Immature natural killer cell (primary cell): Measurements from ENCODE around the gene PCSK2. TPM values are rescaled to one million over a fixed set of nuclear protein-coding genes. Genes with fewer than 3 reads are reported as not detected.

ENCODE experiments used
- DNase-seq, 3 donors: peaks; one replicate each; pipeline ENCODE4 v3.0.0; 2022; ENCODE audit warnings: mixed read lengths in 1 of 3
- H3K27ac Mint-ChIP-seq, 6 donors: one replicate each; pipeline ENCODE4 v1.8.0; 2020; ENCODE audit warnings: mixed read lengths in 6 of 6, mild to moderate bottlenecking in 5 of 6, inconsistent platforms in 4 of 6, moderate library complexity in 3 of 6
- H3K27me3 Mint-ChIP-seq, 3 donors: one replicate each; pipeline ENCODE4 v1.8.0; 2020 to 2021; ENCODE audit warnings: low read depth in 3 of 3, mild to moderate bottlenecking in 3 of 3, mixed read lengths in 3 of 3, moderate library complexity in 3 of 3, inconsistent platforms in 1 of 3
- H3K36me3 Mint-ChIP-seq, 3 donors: one replicate each; pipeline ENCODE4 v1.8.0; 2020; ENCODE audit warnings: mixed read lengths in 3 of 3, inconsistent platforms in 2 of 3, mild to moderate bottlenecking in 2 of 3
- H3K4me1 Mint-ChIP-seq, 2 donors: one replicate each; pipeline ENCODE4 v1.8.0; 2020; ENCODE audit warnings: inconsistent platforms in 2 of 2, mild to moderate bottlenecking in 2 of 2, mixed read lengths in 2 of 2, moderate library complexity in 1 of 2
- H3K4me3 Mint-ChIP-seq, 5 donors: one replicate each; pipeline ENCODE4 v1.8.0; 2020; ENCODE audit warnings: mild to moderate bottlenecking in 5 of 5, mixed read lengths in 5 of 5, inconsistent platforms in 3 of 5, moderate library complexity in 3 of 5
- H3K9me3 Mint-ChIP-seq, 6 donors: one replicate each; pipeline ENCODE4 v1.8.0; 2020; ENCODE audit warnings: mild to moderate bottlenecking in 6 of 6, mixed read lengths in 6 of 6, inconsistent platforms in 4 of 6, moderate library complexity in 3 of 6
- polyA plus RNA-seq, 3 donors: library from polyadenylated mRNA; unstranded; fragments of 300-500 nt; fragmentation: Illumina TruSeq; gene quantifications; one replicate each; pipeline ENCODE4 v1.2.3, GENCODE V29; 2021

Gene PCSK2
- polyA plus RNA-seq, 3 donors from 2014 or later: not detected

DNA sequence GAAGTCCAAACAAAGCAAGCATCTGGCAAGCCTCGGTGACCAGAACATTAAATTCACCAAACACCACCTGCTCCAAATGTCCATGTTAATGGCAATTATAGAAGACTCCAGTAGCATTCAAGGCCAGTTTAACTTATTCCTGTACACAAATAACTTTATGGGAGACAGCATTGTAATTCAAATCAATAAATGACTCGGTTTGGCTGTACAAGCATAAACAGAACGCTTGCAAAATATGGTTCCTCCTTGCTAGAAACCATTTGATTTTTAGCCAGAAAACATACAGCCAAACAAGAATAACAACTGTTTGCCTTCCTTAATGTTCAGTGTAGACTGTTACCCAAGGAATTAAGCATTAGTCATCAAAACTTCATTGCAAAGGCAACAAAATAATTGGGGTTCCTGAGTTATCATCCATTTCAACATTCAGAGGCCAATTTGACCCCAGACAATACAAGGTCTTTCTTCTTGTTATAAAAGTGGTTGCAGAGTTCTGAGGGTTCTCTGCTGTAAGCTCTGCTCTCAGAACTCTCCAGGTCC is 179.3 kb downstream of the PCSK2 start:
- H3K36me3 Mint-ChIP-seq: no peaks in the 10 kb centered on the region
- H3K27me3 Mint-ChIP-seq: peaks cover 0 to 11% (median 6%) of the 10 kb centered on the region in 3 donors
- no peak overlapping the region for H3K4me3 Mint-ChIP-seq
- no peaks in the 10 kb centered on the region for H3K4me1 Mint-ChIP-seq
- DNase-seq: no peak
- H3K27ac Mint-ChIP-seq: no peak overlapping the region
- H3K9me3 Mint-ChIP-seq: no peaks in the 10 kb centered on the region

DNA sequence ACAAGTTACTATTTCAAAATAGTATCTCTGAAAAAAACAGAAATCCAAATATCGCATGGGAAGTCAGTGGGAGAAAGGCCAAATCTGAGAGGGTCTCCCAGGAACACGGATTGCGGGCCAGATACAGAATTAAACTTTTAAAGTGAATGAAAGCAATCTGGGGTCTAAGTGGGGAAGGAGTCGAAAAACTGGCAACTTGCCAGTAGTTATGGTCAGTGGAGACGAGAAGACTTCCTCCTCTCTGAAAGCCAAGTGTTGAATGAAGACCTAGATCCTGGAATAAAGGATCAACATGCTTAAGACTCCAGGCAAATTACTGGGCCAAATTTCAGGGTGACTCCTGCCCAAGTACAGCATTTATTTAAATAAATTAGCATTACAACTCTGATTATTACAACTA is 180.7 kb downstream of the PCSK2 start:
- DNase-seq: no peak
- no peak overlapping the region for H3K4me3 Mint-ChIP-seq
- no peaks in the 10 kb centered on the region for H3K36me3 Mint-ChIP-seq
- peaks cover 0 to 3% (median 0%) of the 10 kb centered on the region in 6 donors for H3K9me3 Mint-ChIP-seq
- H3K27ac Mint-ChIP-seq: no peak overlapping the region
- H3K4me1 Mint-ChIP-seq: no peaks in the 10 kb centered on the region
- peaks cover 3 to 13% (median 6%) of the 10 kb centered on the region in 3 donors for H3K27me3 Mint-ChIP-seq

DNA sequence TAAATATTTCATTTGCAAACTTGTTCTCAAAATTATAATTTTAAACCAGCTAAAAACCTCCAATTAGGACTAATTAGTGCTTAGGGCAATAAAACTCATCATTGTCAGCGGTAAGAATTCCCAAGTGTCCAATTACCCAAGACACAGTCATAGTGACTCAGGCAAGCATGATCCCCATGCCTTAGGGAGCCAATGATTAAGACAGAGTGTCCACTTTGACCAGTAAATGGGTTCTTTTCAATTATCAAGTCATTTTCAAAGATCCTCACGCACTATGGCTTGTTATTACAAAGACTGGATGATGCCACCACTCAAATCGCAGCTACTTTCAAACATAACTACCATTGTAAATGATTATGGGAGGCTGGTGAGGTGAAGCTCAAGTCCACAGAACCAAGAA is 190.4 kb downstream of the PCSK2 start:
- H3K4me1 Mint-ChIP-seq: no peaks in the 10 kb centered on the region
- H3K27me3 Mint-ChIP-seq: peaks cover 8 to 19% (median 17%) of the 10 kb centered on the region in 3 donors
- no peak overlapping the region for H3K27ac Mint-ChIP-seq
- no peak for DNase-seq
- peaks cover 0 to 19% (median 8%) of the 10 kb centered on the region in 6 donors for H3K9me3 Mint-ChIP-seq
- no peak overlapping the region for H3K4me3 Mint-ChIP-seq
- peaks cover 0 to 3% (median 0%) of the 10 kb centered on the region in 3 donors for H3K36me3 Mint-ChIP-seq

DNA sequence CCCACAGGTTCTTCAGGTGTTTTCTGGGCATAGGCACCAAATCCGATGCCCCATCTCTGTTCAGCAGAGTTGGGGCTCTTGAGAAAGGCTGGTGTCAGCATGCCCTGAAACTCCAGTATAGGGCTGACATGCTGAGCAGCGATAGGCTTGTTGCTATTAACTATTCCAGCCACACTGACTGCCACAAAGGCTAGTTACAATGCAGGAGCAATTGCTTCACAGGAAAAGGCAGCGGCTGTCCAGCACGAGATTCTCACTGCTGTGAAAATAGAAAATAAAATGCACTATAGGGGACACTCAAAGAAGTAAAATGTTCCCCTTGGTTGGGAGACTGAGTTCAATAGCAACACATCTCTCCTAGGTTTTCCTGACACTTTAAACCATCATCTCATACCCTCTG is 191.9 kb downstream of the PCSK2 start:
- no peak for DNase-seq
- no peak overlapping the region for H3K27ac Mint-ChIP-seq
- peaks cover 4 to 18% (median 13%) of the 10 kb centered on the region in 3 donors for H3K27me3 Mint-ChIP-seq
- no peak overlapping the region for H3K4me3 Mint-ChIP-seq
- H3K4me1 Mint-ChIP-seq: no peaks in the 10 kb centered on the region
- peaks cover 0 to 3% (median 0%) of the 10 kb centered on the region in 3 donors for H3K36me3 Mint-ChIP-seq
- peaks cover 0 to 12% (median 5%) of the 10 kb centered on the region in 6 donors for H3K9me3 Mint-ChIP-seq

DNA sequence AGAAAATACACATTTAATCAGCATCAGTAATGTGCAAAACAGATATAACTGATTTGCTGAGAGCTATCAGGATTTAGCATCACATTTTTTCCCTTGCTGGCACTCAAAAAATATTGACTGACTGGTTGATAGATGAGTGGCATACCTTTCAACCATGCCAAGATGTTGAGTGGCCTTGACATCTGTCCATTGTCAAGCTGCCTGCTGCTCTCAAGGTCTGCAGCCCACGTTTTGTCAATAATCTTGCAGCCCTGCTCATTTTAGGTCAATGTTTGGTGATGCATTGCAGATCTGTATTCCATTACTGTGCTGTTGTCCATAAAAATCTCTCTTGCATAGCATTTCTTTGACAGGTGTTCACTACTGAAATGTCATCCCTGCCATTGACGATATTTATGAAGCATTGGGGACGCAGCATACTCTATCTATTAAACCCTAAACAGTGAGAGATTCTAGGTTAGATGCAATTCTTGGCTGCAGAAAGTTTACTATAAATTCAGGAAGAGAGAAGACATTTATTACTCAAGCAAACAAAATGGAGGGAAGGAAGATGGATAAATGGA is 192.7 kb downstream of the PCSK2 start:
- Mint-ChIP-seq H3K4me1 (no peaks in the 10 kb centered on the region), H3K27ac (no peak overlapping the region), H3K4me3 (no peak overlapping the region), H3K27me3 (peaks cover 3 to 18% (median 11%) of the 10 kb centered on the region in 3 donors), H3K36me3 (peaks cover 0 to 3% (median 0%) of the 10 kb centered on the region in 3 donors), H3K9me3 (peaks cover 0 to 4% (median 3%) of the 10 kb centered on the region in 6 donors)
- DNase-seq: no peak

DNA sequence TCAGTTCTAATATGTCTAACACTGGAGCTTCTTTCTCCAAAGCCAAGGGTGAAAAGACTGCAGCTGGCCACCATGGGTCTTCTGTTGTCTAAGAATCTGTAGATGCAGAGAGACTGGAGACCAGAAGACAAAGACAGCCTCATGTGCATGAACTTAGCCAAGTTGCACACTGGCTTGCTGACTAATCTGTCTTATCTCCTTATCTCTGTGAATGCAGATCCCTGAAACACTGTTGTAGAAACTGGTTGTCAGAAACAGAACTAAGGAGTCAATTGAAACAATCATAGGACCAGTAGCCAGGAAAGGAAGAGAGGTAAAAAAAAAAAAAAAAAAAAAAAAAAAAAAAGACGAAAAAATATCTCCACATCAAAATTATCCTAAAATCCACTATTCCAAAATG is 194.7 kb downstream of the PCSK2 start:
- DNase-seq: no peak
- Mint-ChIP-seq H3K4me3 (no peak overlapping the region), H3K27me3 (peaks cover 0 to 18% (median 12%) of the 10 kb centered on the region in 3 donors), H3K36me3 (no peaks in the 10 kb centered on the region), H3K4me1 (no peaks in the 10 kb centered on the region), H3K27ac (no peak overlapping the region), H3K9me3 (no peaks in the 10 kb centered on the region)

DNA sequence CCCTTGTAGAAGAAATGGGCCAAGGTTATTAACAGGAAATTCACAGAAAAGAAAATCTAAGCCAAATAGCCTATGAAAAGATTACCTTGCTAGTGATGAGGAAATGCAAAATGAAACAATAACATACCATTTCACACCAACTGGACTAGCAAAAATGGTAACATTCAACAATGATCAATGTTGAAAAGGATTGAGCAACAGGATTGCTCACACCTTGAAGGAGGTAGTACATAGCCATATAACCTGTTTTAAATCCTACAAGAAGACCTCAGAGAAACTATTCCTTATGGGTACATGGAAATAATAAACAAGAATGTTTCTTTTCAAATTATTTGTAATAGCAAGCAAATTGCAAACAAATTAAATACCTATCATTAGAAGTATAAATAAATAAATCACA is 196.9 kb downstream of the PCSK2 start:
- no peak overlapping the region for H3K4me3 Mint-ChIP-seq
- no peak for DNase-seq
- no peak overlapping the region for H3K27ac Mint-ChIP-seq
- no peaks in the 10 kb centered on the region for H3K4me1 Mint-ChIP-seq
- peaks cover 0 to 14% (median 10%) of the 10 kb centered on the region in 3 donors for H3K27me3 Mint-ChIP-seq
- H3K9me3 Mint-ChIP-seq: no peaks in the 10 kb centered on the region
- no peaks in the 10 kb centered on the region for H3K36me3 Mint-ChIP-seq

DNA sequence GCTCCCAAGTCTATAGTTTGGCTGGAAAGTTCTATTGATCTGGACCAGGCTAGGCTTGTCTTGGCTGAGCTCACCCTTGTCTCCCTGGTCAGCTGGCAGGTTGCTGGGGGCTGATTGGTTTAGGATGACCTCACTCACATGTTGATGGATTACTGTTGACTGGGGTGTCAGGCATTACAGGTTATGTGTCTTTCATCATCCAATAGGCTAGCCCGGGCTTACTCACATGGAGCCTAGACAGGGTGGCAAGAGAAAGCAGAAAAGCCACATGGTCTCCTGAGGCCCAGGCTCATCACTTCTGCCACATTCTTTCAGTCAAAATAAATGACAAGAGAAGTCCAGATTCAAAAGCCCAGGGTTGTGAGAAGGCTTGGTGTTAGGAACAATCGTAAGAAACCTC is 200.8 kb downstream of the PCSK2 start:
- no peak for DNase-seq
- peaks cover 0 to 1% of the 10 kb centered on the region in 2 donors for H3K4me1 Mint-ChIP-seq
- peaks cover 3 to 10% (median 4%) of the 10 kb centered on the region in 3 donors for H3K27me3 Mint-ChIP-seq
- no peaks in the 10 kb centered on the region for H3K9me3 Mint-ChIP-seq
- H3K4me3 Mint-ChIP-seq: no peak overlapping the region
- no peak overlapping the region for H3K27ac Mint-ChIP-seq
- no peaks in the 10 kb centered on the region for H3K36me3 Mint-ChIP-seq

DNA sequence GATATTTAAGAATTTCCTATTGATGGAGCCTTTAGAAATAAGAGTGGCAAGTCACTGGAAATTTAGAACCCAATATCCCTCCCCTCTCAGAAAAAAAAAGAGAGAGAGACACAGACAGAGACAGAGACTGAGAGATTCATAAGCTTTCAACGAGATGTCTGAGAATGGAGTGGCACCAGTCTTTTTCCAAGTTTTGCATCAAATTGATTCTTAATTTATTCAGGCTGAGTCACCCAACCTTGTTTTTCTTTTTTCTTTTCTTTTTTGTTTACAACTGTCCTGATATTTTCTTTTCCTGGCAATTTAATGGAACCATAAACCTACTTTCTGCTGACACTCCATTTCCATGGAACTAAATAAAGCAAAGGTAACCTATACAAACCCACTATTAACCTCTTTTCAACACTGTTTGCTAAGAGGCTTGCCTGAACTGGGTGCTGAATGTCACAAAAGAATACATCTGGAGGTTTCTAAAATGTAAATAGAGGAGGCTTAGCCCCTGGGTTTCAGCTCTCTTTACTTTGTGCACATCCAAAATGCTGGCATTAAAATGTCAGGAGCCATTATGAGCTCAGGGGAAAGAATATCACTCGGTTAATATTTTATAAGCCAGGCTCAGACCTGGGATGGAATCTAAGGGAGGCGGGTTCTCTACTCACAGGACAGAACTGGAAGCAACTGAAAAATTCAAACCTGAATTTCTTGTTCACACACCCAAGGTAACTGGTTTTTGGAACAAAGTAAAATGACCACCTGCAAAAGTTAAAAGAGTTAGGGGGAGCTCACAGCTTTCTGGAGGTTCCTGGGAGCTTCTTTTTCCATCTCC is 203.5 kb downstream of the PCSK2 start:
- Mint-ChIP-seq H3K4me1 (peaks cover 0 to 1% of the 10 kb centered on the region in 2 donors), H3K27me3 (peaks cover 3 to 12% (median 4%) of the 10 kb centered on the region in 3 donors), H3K36me3 (no peaks in the 10 kb centered on the region), H3K27ac (no peak overlapping the region), H3K9me3 (no peaks in the 10 kb centered on the region), H3K4me3 (no peak overlapping the region)
- DNase-seq: no peak

DNA sequence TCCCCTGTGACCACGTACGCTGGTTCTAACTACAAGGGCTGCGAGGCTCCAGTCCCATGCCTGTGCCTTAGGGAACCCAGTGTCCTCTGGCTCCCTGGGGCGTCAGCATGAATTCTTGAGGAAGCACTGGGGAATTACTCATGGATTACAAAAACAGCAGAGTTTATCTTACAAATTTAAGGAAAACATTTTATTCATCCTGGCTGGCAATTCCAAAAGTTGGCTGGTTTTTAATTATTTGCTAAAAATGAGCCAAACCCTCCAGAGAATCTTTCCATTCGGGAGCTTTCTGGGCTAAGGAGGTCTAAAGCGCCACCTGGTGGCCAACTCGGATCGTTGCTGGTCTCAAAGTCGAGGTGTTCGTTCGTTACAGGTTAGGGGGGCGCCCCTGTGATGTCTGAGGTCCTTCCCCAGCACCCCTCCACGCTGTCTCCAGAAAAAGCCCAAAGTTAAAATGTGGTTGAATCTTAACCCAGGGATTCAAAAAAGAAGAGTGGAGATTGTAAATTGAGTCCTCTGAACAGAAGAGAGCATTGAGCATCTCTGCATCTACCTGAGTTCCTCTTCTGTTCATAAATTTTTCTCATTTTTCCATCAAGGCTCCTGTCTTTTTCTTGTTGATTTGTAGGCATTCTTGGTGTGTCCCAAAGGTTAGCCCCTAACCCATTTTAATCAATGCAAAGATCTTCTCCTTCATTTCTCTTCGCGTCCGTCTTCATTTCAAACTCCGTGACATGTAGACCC is 205.0 kb downstream of the PCSK2 start:
- H3K4me3 Mint-ChIP-seq: no peak overlapping the region
- no peaks in the 10 kb centered on the region for H3K36me3 Mint-ChIP-seq
- H3K9me3 Mint-ChIP-seq: no peaks in the 10 kb centered on the region
- peaks cover 0 to 1% of the 10 kb centered on the region in 2 donors for H3K4me1 Mint-ChIP-seq
- peak; percentile 15 to 48 (median 26) for DNase-seq
- no peak overlapping the region for H3K27ac Mint-ChIP-seq
- H3K27me3 Mint-ChIP-seq: peaks cover 3 to 12% (median 8%) of the 10 kb centered on the region in 3 donors

DNA sequence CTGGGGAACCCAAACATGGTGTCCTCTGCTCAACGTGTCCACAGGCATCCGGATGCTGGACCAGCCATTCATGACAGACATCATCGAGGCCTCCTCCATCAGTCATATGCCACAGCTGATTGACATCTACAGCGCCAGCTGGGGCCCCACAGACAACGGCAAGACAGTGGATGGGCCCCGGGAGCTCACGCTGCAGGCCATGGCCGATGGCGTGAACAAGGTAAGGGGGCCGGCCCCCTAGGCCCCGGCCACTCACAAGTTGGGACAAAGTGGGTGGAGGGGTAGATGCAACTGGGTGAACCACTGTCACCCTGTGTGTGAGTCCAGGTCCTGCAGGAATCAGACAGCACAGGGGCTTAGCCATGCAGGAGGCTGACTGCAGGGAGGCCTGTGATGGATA is 209.8 kb downstream of the PCSK2 start:
- Mint-ChIP-seq H3K9me3 (no peaks in the 10 kb centered on the region), H3K27ac (no peak overlapping the region), H3K27me3 (peaks cover 4 to 7% (median 7%) of the 10 kb centered on the region in 3 donors), H3K36me3 (no peaks in the 10 kb centered on the region), H3K4me1 (peaks cover 0 to 1% of the 10 kb centered on the region in 2 donors), H3K4me3 (no peak overlapping the region)
- no peak for DNase-seq

DNA sequence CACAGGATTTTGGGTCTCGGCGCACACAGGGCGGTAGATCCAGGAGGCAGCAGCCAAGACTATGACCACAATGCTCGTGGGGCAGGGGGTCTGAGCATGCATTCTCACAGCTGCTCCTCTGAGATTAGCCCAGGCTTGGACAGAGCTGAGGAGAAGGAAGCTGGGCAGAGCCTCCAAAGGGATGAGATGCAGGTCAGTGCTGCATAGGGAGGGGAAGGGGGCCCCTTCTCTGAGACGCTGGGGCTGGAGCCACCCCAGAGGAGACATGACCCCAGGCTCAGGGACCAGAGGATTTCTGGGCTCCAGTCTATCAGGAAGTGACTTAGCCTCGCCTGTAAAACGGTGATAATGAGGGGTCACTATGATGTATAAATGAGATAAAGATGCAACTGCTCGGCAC is 210.4 kb downstream of the PCSK2 start:
- Mint-ChIP-seq H3K4me3 (no peak overlapping the region), H3K9me3 (peaks cover 0 to 2% (median 0%) of the 10 kb centered on the region in 6 donors), H3K4me1 (no peaks in the 10 kb centered on the region), H3K27me3 (peaks cover 4 to 7% (median 5%) of the 10 kb centered on the region in 3 donors), H3K36me3 (no peaks in the 10 kb centered on the region), H3K27ac (no peak overlapping the region)
- no peak for DNase-seq

DNA sequence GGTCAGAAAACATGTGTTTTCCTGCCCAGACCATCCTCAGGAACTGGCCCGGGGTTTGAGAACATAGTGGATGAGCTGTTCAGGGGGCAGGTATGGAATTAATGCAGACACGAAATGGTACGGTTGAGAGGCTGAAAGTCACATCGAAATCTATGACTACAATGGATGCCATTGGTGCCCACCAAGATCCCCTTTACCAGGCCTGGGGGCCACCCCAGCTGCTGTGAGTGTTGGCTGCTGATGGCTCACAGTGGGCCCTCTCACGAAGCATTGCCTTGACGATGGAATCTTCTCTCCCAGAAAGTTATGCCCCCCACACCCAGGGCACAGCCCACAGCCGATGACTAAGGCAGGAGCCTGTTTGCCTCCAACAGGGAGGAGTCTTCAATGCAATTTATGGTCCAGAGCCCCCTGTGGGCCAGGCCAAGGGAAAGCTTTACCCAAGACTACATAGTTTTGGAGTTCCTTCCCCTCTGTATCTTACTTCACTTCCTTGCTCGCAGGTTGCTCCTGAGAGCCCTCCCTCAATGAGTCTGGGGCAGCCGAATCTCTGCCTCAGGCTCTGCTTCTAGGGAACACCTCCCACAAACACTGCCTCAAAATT is 211.7 kb downstream of the PCSK2 start:
- H3K36me3 Mint-ChIP-seq: no peaks in the 10 kb centered on the region
- no peak overlapping the region for H3K4me3 Mint-ChIP-seq
- no peak for DNase-seq
- peaks cover 0 to 2% (median 0%) of the 10 kb centered on the region in 6 donors for H3K9me3 Mint-ChIP-seq
- H3K27me3 Mint-ChIP-seq: peaks cover 2 to 6% (median 5%) of the 10 kb centered on the region in 3 donors
- no peaks in the 10 kb centered on the region for H3K4me1 Mint-ChIP-seq
- H3K27ac Mint-ChIP-seq: no peak overlapping the region
